ENCODE measurements around the gene GATAD2A.

GATAD2A gene

DNA sequence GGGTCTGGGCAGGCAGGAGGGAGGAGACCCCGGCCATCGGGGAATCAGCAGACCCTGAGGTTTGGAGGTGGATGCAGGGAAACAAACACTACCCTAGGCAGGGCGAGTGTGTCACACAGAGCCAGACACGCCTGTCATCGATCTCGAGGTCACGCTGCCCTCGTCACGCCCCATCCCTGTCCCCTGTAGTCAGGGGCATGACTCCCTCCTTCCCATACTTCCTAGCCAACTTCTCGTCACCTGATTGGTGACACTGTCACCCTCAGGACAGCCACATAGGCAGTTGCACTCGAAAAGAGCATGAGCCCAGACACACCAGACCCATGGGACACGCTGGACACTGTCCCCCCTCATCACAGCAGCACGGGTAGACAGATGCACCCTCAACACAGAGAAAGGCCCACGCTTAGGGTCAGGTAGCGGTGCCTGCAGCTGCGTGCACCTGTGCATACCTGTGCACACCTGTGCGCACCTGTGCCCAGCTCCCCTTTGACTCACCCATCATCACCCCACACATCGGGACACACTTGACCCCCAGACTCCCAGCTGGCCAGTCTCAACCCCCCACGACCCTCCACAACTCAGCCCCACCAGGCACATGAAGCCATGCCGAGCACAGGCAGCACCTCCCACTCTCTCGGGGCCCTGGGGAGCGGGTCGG lies 144.5 kb downstream of the GATAD2A start:
- 79% methylated on average over 23 of the region's 23 CpGs for WGBS
- H3K18ac ChIP-seq (ENCODE audit: low read depth in 1 of 2, low read length in 2 of 2) = no peak overlapping the region
- peaks cover 0 to under 1% of the 10 kb centered on the region in 2 experiments for H3K36me3 ChIP-seq (ENCODE audit: control insufficient read depth in 1 of 2, insufficient read depth in 2 of 2, low read depth in 1 of 2, low read length in 2 of 2)
- no peak overlapping the region for H2BK120ac ChIP-seq (ENCODE audit: low read depth, low read length)
- no peak overlapping the region for H3K9ac ChIP-seq (ENCODE audit: low read length)
- no peaks in the 10 kb centered on the region for H3K9me3 ChIP-seq (ENCODE audit: control insufficient read depth, low read length)
- H3K4me2 ChIP-seq (ENCODE audit: low read length, poor library complexity, severe bottlenecking) = no peak overlapping the region
- no peak overlapping the region for H4K8ac ChIP-seq (ENCODE audit: low read length)
- no peak overlapping the region for H3K4ac ChIP-seq (ENCODE audit: low read depth in 1 of 2, low read length in 2 of 2)
- H2BK15ac ChIP-seq (ENCODE audit: low read depth, poor library complexity, severe bottlenecking) = no peak overlapping the region
- H3K79me1 ChIP-seq (replicated peaks; ENCODE audit: low read length, poor library complexity, severe bottlenecking) = no peaks in the 10 kb centered on the region
- no peak overlapping the region for H3K27ac ChIP-seq (ENCODE audit: low read length, poor library complexity, severe bottlenecking)
- DNase-seq = no peak
- no peak overlapping the region for H3K4me3 ChIP-seq (ENCODE audit: insufficient read depth in 1 of 2, low read depth in 1 of 2, low read length in 2 of 2)
- no peak overlapping the region for H2AK5ac ChIP-seq (ENCODE audit: low read length, severe bottlenecking)
- peaks cover 19% of the 10 kb centered on the region for H3K4me1 ChIP-seq (ENCODE audit: control insufficient read depth, insufficient read depth, low read depth, low read length)
- H2BK5ac ChIP-seq (ENCODE audit: low read depth, low read length, poor library complexity, severe bottlenecking) = no peak overlapping the region
- peak overlapping the region in 1 of 2 experiments; percentile 24 for H3K14ac ChIP-seq (ENCODE audit: low read length in 2 of 2)
- no peak overlapping the region for H4K91ac ChIP-seq (ENCODE audit: low read length)
- H2BK12ac ChIP-seq (ENCODE audit: low read length in 2 of 2) = no peak overlapping the region
- H2AFZ ChIP-seq (ENCODE audit: low read depth, low read length) = no peak overlapping the region
- no peak overlapping the region for H3K23ac ChIP-seq (ENCODE audit: low read length in 2 of 2)
- peaks cover 0 to 55% of the 10 kb centered on the region in 2 experiments for H3K27me3 ChIP-seq (ENCODE audit: control insufficient read depth in 1 of 2, insufficient read depth in 1 of 2, low read length in 2 of 2)

DNA sequence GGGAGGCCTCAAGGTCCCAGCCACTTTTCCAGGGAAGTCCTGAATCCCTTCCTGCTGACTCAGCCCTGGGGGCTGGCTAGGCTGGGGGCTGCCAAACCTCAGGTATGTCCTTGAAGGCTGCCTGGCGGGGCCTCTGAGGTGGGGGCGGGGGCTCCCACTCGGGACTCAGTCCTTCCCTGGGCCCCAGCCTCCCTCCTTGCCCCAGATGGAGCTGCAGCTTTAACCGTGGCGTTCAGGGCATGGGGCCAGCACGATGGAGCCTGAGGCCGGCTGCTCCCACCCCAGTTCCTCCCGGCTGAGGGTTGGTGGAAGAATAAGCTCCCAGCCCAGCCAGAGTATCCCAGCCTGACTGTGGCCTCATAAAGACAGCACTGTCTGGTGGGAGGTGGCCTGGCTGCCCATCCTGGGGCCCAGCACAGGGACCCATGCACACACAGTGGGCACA lies 145.0 kb downstream of the GATAD2A start:
- Histone ChIP-seq H3K79me1 (replicated peaks; ENCODE audit: low read length, poor library complexity, severe bottlenecking) (no peaks in the 10 kb centered on the region), H4K91ac (ENCODE audit: low read length) (no peak overlapping the region), H3K4ac (ENCODE audit: low read depth in 1 of 2, low read length in 2 of 2) (no peak overlapping the region), H2BK5ac (ENCODE audit: low read depth, low read length, poor library complexity, severe bottlenecking) (no peak overlapping the region), H2BK12ac (ENCODE audit: low read length in 2 of 2) (no peak overlapping the region), H3K4me2 (ENCODE audit: low read length, poor library complexity, severe bottlenecking) (no peak overlapping the region), H3K9me3 (ENCODE audit: control insufficient read depth, low read length) (no peaks in the 10 kb centered on the region), H2AK5ac (ENCODE audit: low read length, severe bottlenecking) (no peak overlapping the region), H4K8ac (ENCODE audit: low read length) (no peak overlapping the region), H3K23ac (ENCODE audit: low read length in 2 of 2) (no peak overlapping the region), H3K18ac (ENCODE audit: low read depth in 1 of 2, low read length in 2 of 2) (no peak overlapping the region), H3K4me1 (ENCODE audit: control insufficient read depth, insufficient read depth, low read depth, low read length) (peaks cover 19% of the 10 kb centered on the region), H3K27me3 (ENCODE audit: control insufficient read depth in 1 of 2, insufficient read depth in 1 of 2, low read length in 2 of 2) (peaks cover 0 to 55% of the 10 kb centered on the region in 2 experiments), H3K27ac (ENCODE audit: low read length, poor library complexity, severe bottlenecking) (no peak overlapping the region), H3K9ac (ENCODE audit: low read length) (no peak overlapping the region), H3K14ac (ENCODE audit: low read length in 2 of 2) (no peak overlapping the region), H3K4me3 (ENCODE audit: insufficient read depth in 1 of 2, low read depth in 1 of 2, low read length in 2 of 2) (no peak overlapping the region), H2AFZ (ENCODE audit: low read depth, low read length) (no peak overlapping the region), H2BK15ac (ENCODE audit: low read depth, poor library complexity, severe bottlenecking) (no peak overlapping the region), H3K36me3 (ENCODE audit: control insufficient read depth in 1 of 2, insufficient read depth in 2 of 2, low read depth in 1 of 2, low read length in 2 of 2) (no peaks in the 10 kb centered on the region), H2BK120ac (ENCODE audit: low read depth, low read length) (no peak overlapping the region)
- no peak for DNase-seq
- WGBS = 69% methylated on average over 8 of the region's 8 CpGs

DNA sequence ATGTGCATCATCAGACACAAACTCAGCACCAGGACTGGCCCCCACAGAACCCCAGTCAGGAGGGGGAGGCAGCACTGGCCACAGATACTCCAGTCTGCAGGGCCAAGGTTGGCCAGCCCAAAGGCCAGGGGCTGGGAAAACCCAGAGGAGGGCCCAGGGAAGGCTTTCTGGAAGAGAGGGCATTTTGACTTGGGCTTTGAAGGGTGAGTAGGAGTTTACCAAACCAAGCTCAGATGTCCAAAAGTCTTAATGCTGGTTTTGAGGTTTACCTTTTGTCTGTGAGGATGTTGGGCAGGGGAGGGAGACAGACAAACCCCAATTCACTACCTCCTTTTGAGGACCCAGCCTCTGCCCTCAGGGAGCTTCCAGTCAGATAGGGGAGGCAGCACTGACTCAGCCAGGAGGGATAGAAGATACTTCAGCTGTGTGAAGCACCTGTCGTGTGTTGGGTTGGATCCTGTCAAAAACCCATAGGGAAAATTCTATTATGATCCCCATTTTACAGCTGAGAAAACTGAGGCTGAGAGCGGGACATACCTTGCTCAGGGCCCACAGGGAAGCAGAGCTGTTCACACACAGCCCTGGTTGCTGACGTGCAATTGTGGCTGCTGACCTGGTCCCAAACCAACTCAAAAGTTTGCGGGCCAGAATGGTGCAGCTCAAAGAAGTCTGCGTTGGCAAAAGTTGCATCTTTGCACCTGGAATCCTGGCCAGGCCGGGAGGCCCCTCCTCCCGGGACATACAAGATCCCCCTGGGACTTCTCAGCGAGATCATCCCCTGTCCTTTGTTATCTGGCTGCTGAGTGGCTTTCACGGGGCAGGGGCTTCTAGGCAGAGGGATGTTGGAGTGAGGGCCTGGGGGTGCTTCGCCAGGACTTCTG lies 145.7 kb downstream of the GATAD2A start:
- H2AK5ac ChIP-seq (ENCODE audit: low read length, severe bottlenecking) = no peak overlapping the region
- peaks cover 19% of the 10 kb centered on the region for H3K4me1 ChIP-seq (ENCODE audit: control insufficient read depth, insufficient read depth, low read depth, low read length)
- no peak overlapping the region for H3K9ac ChIP-seq (ENCODE audit: low read length)
- H2BK5ac ChIP-seq (ENCODE audit: low read depth, low read length, poor library complexity, severe bottlenecking) = no peak overlapping the region
- no peaks in the 10 kb centered on the region for H3K36me3 ChIP-seq (ENCODE audit: control insufficient read depth in 1 of 2, insufficient read depth in 2 of 2, low read depth in 1 of 2, low read length in 2 of 2)
- no peaks in the 10 kb centered on the region for H3K9me3 ChIP-seq (ENCODE audit: control insufficient read depth, low read length)
- H3K27ac ChIP-seq (ENCODE audit: low read length, poor library complexity, severe bottlenecking) = no peak overlapping the region
- no peak overlapping the region for H3K14ac ChIP-seq (ENCODE audit: low read length in 2 of 2)
- H2AFZ ChIP-seq (ENCODE audit: low read depth, low read length) = no peak overlapping the region
- H3K4ac ChIP-seq (ENCODE audit: low read depth in 1 of 2, low read length in 2 of 2) = no peak overlapping the region
- no peak for DNase-seq
- no peak overlapping the region for H2BK15ac ChIP-seq (ENCODE audit: low read depth, poor library complexity, severe bottlenecking)
- H4K91ac ChIP-seq (ENCODE audit: low read length) = no peak overlapping the region
- H3K4me3 ChIP-seq (ENCODE audit: insufficient read depth in 1 of 2, low read depth in 1 of 2, low read length in 2 of 2) = no peak overlapping the region
- H3K27me3 ChIP-seq (ENCODE audit: control insufficient read depth in 1 of 2, insufficient read depth in 1 of 2, low read length in 2 of 2) = peaks cover 0 to 53% of the 10 kb centered on the region in 2 experiments
- H3K23ac ChIP-seq (ENCODE audit: low read length in 2 of 2) = no peak overlapping the region
- no peak overlapping the region for H4K8ac ChIP-seq (ENCODE audit: low read length)
- no peak overlapping the region for H3K4me2 ChIP-seq (ENCODE audit: low read length, poor library complexity, severe bottlenecking)
- H3K79me1 ChIP-seq (replicated peaks; ENCODE audit: low read length, poor library complexity, severe bottlenecking) = no peaks in the 10 kb centered on the region
- H2BK120ac ChIP-seq (ENCODE audit: low read depth, low read length) = no peak overlapping the region
- H3K18ac ChIP-seq (ENCODE audit: low read depth in 1 of 2, low read length in 2 of 2) = no peak overlapping the region
- whole genome bisulfite sequencing = 86% methylated on average over 10 of the region's 10 CpGs
- no peak overlapping the region for H2BK12ac ChIP-seq (ENCODE audit: low read length in 2 of 2)

DNA sequence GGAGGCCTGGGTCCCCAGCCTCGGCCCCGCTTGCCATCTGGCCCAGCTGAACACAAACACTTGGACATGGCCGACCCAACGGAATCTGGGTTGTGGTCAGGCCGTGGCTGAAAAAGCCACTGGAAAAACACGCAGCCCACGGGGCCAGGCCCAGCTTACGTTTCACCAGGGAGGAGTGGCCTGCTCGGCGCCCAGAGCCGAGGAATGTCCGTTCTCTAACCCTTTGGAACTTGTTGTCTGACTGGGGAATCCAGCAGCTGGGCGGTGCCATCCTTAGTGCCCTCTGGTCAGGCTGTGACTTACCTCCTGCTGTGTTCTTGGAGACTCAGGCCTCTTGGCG lies 146.3 kb downstream of the GATAD2A start:
- H3K4ac ChIP-seq (ENCODE audit: low read depth in 1 of 2, low read length in 2 of 2) = no peak overlapping the region
- H3K4me3 ChIP-seq (ENCODE audit: insufficient read depth in 1 of 2, low read depth in 1 of 2, low read length in 2 of 2) = no peak overlapping the region
- H3K27me3 ChIP-seq (ENCODE audit: control insufficient read depth in 1 of 2, insufficient read depth in 1 of 2, low read length in 2 of 2) = peaks cover 0 to 46% of the 10 kb centered on the region in 2 experiments
- H3K79me1 ChIP-seq (replicated peaks; ENCODE audit: low read length, poor library complexity, severe bottlenecking) = no peaks in the 10 kb centered on the region
- H4K8ac ChIP-seq (ENCODE audit: low read length) = no peak overlapping the region
- no peak for DNase-seq
- H3K9me3 ChIP-seq (ENCODE audit: control insufficient read depth, low read length) = no peaks in the 10 kb centered on the region
- no peak overlapping the region for H3K23ac ChIP-seq (ENCODE audit: low read length in 2 of 2)
- no peak overlapping the region for H3K18ac ChIP-seq (ENCODE audit: low read depth in 1 of 2, low read length in 2 of 2)
- WGBS = 85% methylated on average over 14 of the region's 14 CpGs
- H4K91ac ChIP-seq (ENCODE audit: low read length) = no peak overlapping the region
- H2BK15ac ChIP-seq (ENCODE audit: low read depth, poor library complexity, severe bottlenecking) = no peak overlapping the region
- no peak overlapping the region for H2BK12ac ChIP-seq (ENCODE audit: low read length in 2 of 2)
- no peak overlapping the region for H3K27ac ChIP-seq (ENCODE audit: low read length, poor library complexity, severe bottlenecking)
- H2BK120ac ChIP-seq (ENCODE audit: low read depth, low read length) = no peak overlapping the region
- H3K4me1 ChIP-seq (ENCODE audit: control insufficient read depth, insufficient read depth, low read depth, low read length) = peaks cover 19% of the 10 kb centered on the region
- H2BK5ac ChIP-seq (ENCODE audit: low read depth, low read length, poor library complexity, severe bottlenecking) = no peak overlapping the region
- no peaks in the 10 kb centered on the region for H3K36me3 ChIP-seq (ENCODE audit: control insufficient read depth in 1 of 2, insufficient read depth in 2 of 2, low read depth in 1 of 2, low read length in 2 of 2)
- no peak overlapping the region for H2AFZ ChIP-seq (ENCODE audit: low read depth, low read length)
- no peak overlapping the region for H3K9ac ChIP-seq (ENCODE audit: low read length)
- no peak overlapping the region for H2AK5ac ChIP-seq (ENCODE audit: low read length, severe bottlenecking)
- H3K14ac ChIP-seq (ENCODE audit: low read length in 2 of 2) = no peak overlapping the region
- no peak overlapping the region for H3K4me2 ChIP-seq (ENCODE audit: low read length, poor library complexity, severe bottlenecking)

Measured in mesenchymal stem cell (in vitro differentiated cells and primary cell).